Mucosa of stomach (tissue), 1 donor: ENCODE measurements around the gene IL1B.
"Not testable (repeated sequence)": the region's sequence is repeated elsewhere in the genome, so short reads cannot be mapped to it uniquely, and the experiment has no call there.

Experiments
- H3K27me3 ChIP-seq: one replicate; pipeline ENCODE4 v1.7.0; 2013; ENCODE audit warnings: mild to moderate bottlenecking, low read length; ENCODE audit not compliant: control insufficient read depth, insufficient read depth
- H3K36me3 ChIP-seq: one replicate; pipeline ENCODE4 v1.7.0; 2013; ENCODE audit warnings: low read length; ENCODE audit not compliant: control insufficient read depth, insufficient read depth
- H3K4me1 ChIP-seq: one replicate; pipeline ENCODE4 v1.7.0; 2013; ENCODE audit warnings: mild to moderate bottlenecking, low read length; ENCODE audit not compliant: control insufficient read depth, insufficient read depth
- H3K4me3 ChIP-seq: one replicate; pipeline ENCODE4 v1.7.0; 2013; ENCODE audit warnings: low read length
- H3K9ac ChIP-seq: one replicate; pipeline ENCODE4 v1.7.0; 2013; ENCODE audit warnings: mild to moderate bottlenecking, low read length, moderate library complexity
- H3K9me3 ChIP-seq: one replicate; pipeline ENCODE4 v1.7.0; 2013; ENCODE audit warnings: mild to moderate bottlenecking, low read length, moderate library complexity; ENCODE audit not compliant: control insufficient read depth
- donor health status: Pancreatic carcinoma.

The IL1B gene

DNA sequence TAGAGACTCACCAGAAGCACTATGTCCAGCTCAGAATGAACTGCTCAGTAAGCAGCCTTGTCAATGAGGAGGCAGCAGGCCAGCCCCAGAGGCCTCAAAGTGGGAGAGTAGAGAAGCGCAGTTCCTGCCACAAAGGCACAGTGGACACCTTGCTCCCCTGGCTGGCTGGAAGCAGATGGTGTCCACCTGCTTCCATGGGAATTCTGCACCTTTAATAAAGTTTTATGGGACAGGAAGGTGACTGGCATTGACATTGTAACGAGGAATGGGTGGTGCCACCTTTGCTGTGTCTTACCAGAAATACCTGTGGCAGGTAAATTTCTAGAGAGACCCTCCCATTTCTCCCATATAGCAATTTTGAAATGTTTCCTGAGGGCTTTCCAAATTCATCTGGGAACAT, 6.7 kb upstream of the IL1B start:
- Histone ChIP-seq H3K9me3 (no peaks in the 10 kb centered on the region), H3K36me3 (no peaks in the 10 kb centered on the region), H3K9ac (no peak overlapping the region), H3K4me1 (no peaks in the 10 kb centered on the region), H3K4me3 (no peak overlapping the region), H3K27me3 (no peaks in the 10 kb centered on the region)

GRCh38 chr2:112841295-112842044, 4.9 kb upstream of the IL1B start:
- no peak overlapping the region for H3K4me3 ChIP-seq
- no peaks in the 10 kb centered on the region for H3K36me3 ChIP-seq
- H3K9ac ChIP-seq: no peak overlapping the region
- H3K27me3 ChIP-seq: no peaks in the 10 kb centered on the region
- no peaks in the 10 kb centered on the region for H3K4me1 ChIP-seq
- H3K9me3 ChIP-seq: no peaks in the 10 kb centered on the region

- Histone ChIP-seq H3K9me3 (no peaks in the 10 kb centered on the region), H3K9ac (no peak overlapping the region), H3K4me3 (no peak overlapping the region), H3K36me3 (no peaks in the 10 kb centered on the region), H3K27me3 (no peaks in the 10 kb centered on the region), H3K4me1 (peaks cover 11% of the 10 kb centered on the region)
Observed at GRCh38 chr2:112840068-112840445, 3.5 kb upstream of the IL1B start.

GRCh38 chr2:112839407-112840067, 3.0 kb upstream of the IL1B start:
- Histone ChIP-seq H3K27me3 (no peaks in the 10 kb centered on the region), H3K4me1 (peaks cover 16% of the 10 kb centered on the region)

GRCh38 chr2:112836163-112836560, 417 bp downstream of the IL1B start:
- Histone ChIP-seq H3K9me3 (no peaks in the 10 kb centered on the region), H3K27me3 (no peaks in the 10 kb centered on the region), H3K36me3 (no peaks in the 10 kb centered on the region), H3K4me3 (no peak overlapping the region), H3K9ac (no peak overlapping the region), H3K4me1 (peaks cover 30% of the 10 kb centered on the region)

More at GRCh38 chr2:112839407-112840067, 3.0 kb upstream of the IL1B start:
- no peaks in the 10 kb centered on the region for H3K36me3 ChIP-seq
- H3K9ac ChIP-seq: no peak overlapping the region
- H3K4me3 ChIP-seq: no peak overlapping the region
- H3K9me3 ChIP-seq: no peaks in the 10 kb centered on the region

- H3K9me3 ChIP-seq: no peaks in the 10 kb centered on the region
- H3K9ac ChIP-seq: no peak overlapping the region
- H3K4me3 ChIP-seq: no peak overlapping the region
- no peaks in the 10 kb centered on the region for H3K36me3 ChIP-seq
- no peaks in the 10 kb centered on the region for H3K27me3 ChIP-seq
- H3K4me1 ChIP-seq: peaks cover 30% of the 10 kb centered on the region
Observed at GRCh38 chr2:112835536-112836162, 930 bp downstream of the IL1B start.

GRCh38 chr2:112835061-112835501, 1.5 kb downstream of the IL1B start:
- H3K4me1 ChIP-seq: peaks cover 30% of the 10 kb centered on the region

DNA sequence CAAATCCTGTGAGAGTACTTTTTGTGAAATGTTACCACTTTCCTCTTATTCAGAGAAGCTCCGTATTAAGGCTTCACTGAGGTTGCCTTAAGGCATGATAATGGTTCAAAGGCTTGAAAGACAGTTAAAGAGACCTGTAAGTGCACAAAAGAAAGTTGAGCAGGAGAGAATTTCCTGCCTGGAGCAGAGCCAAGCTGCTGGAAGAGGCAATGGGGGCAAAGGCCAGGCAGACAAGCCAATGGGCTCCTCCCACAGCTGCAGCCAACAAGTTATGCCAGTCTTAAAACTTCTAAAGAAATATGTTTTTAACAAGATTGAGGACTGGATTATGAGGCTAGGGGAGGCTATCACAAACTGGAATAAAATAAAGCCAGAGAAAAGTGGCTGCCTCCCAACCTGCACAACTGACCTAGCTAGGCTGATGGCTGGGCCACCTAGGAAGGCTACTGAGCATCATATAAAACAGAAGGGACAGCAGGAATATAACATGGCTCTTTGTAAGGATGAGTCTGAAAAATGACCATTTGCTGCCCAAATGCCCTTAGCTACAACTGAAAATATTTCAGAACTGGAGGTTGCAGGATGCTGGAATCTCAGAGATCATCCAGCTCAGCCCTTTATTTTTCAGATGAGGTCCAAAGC, 2.1 kb downstream of the IL1B start:
- no peak overlapping the region for H3K4me3 ChIP-seq
- H3K9ac ChIP-seq: no peak overlapping the region
- H3K4me1 ChIP-seq: peaks cover 30% of the 10 kb centered on the region
- H3K36me3 ChIP-seq: no peaks in the 10 kb centered on the region
- H3K27me3 ChIP-seq: no peaks in the 10 kb centered on the region
- H3K9me3 ChIP-seq: no peaks in the 10 kb centered on the region

More at GRCh38 chr2:112835061-112835501, 1.5 kb downstream of the IL1B start:
- no peaks in the 10 kb centered on the region for H3K36me3 ChIP-seq
- no peaks in the 10 kb centered on the region for H3K9me3 ChIP-seq
- no peak overlapping the region for H3K9ac ChIP-seq
- H3K4me3 ChIP-seq: no peak overlapping the region
- H3K27me3 ChIP-seq: no peaks in the 10 kb centered on the region

DNA sequence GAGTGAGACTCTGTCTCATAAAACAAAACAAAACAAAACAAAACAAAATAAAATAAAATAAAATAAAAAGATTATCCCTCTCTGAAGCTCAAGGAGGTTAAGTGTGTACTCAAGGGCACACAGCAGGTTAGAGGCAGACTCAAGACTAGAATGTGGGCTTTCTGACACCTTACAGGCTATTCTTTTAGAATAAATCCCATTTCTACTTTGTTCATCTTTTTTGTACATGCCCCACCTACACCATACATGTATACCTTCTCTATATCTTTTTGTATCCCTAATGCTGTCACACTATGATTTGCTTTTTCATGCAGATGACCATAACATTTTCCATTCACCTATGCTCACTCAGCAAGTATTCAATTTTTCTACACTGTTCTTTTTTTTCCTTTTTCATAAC, 2.6 kb downstream of the IL1B start:
- Histone ChIP-seq H3K9me3 (no peaks in the 10 kb centered on the region), H3K4me3 (no peak overlapping the region), H3K4me1 (peaks cover 30% of the 10 kb centered on the region), H3K36me3 (no peaks in the 10 kb centered on the region), H3K9ac (no peak overlapping the region), H3K27me3 (no peaks in the 10 kb centered on the region)

- H3K36me3 ChIP-seq, H3K9ac ChIP-seq, H3K4me3 ChIP-seq, H3K27me3 ChIP-seq, H3K9me3 ChIP-seq: not testable (repeated sequence)
- peaks cover 30% of the 10 kb centered on the region for H3K4me1 ChIP-seq
Observed at GRCh38 chr2:112833639-112833931, 3.0 kb downstream of the IL1B start.

DNA sequence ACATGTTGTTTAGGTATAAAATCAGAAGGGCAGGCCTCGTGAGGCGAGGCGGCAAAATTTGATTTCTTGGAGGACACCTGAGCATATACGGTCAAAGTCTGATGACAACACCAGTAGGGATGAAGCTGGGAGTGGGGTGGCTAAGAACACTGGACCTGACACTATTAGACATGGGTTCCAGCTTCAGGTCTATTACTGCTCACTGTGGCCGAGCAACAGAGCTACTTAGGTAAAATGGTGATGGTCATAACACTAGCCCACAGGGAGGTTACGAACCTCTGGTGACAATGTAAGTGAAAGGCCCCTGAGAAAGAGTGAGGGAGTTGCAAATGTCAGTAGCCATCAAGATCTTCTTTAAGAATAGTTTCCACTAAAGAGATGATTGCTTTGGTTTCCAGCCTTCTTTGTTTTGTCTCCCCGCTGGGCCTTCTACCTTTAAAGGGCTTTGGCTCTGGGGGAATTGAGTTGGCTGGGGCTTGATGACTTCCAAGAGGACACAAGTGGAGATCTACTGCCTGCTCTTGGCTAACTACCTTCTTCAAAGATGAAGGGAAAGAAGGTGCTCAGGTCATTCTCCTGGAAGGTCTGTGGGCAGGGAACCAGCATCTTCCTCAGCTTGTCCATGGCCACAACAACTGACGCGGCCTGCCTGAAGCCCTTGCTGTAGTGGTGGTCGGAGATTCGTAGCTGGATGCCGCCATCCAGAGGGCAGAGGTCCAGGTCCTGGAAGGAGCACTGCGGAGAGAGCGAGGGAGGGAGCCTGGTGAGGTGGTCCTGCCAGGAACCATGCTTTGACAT, 3.5 kb downstream of the IL1B start:
- Histone ChIP-seq H3K9ac (no peak overlapping the region), H3K4me1 (peaks cover 30% of the 10 kb centered on the region), H3K4me3 (no peak overlapping the region), H3K27me3 (no peaks in the 10 kb centered on the region), H3K36me3 (no peaks in the 10 kb centered on the region), H3K9me3 (no peaks in the 10 kb centered on the region)
